ENCODE measurements around the gene RNF212B.

The RNF212B gene

DNA sequence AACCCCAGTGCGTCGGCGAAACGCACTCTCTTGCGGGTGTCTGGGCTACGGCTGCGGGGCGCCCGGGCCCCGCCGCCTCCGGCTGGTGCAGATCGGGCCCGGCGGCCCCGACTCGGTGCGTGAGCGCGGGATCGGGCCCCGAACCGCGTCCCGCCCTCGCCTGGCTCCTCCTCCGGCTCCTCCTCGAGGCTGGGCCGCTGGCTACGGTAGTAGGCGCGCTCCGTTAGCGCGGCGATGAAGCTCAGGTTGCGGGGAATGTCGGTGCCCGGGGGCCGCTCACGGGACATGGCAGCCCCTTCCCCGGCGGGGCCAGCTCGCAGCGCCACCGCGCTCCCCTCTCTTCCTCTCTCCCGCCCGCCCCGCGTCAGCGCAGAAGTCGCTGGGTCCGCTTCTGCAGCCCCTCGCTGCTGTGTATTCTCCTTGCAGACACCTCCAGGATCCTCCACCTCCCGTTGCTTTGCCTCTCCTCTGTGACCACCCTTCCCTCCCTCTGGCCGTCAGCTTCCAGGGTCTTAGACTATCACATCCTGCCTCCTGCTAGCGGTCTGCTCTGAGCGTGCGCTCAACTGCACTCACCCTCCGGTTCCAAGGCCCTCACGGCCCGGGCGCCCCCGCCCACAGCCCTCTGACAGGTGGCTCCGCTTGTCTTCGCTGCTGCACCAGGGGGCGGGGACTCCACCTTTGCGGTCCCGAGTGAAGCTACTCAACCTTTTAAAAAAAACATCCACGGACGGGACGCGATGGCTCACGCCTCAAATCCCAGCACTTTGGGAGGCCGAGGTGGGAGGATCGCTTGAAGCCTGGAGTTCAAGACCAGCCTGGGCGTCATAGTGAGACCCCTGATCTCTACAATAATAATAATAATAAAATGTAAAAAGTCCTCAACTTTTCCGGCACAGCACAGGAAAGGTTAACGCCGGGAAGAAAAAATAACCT, 64.8 kb downstream of the RNF212B start, which contains the start of gene PPP1R3E:
PPP1R3E (minus strand) TSS at position 570 of the 936 bp plus-strand sequence; CDS start at position 287, 283 bp downstream.
- H3K4me3 ChIP-seq (ENCODE audit: control insufficient read depth, low read depth, low read length) = peak within 1 kb of the TSS; percentile 75
- TF ChIP-seq, protein P1, sequence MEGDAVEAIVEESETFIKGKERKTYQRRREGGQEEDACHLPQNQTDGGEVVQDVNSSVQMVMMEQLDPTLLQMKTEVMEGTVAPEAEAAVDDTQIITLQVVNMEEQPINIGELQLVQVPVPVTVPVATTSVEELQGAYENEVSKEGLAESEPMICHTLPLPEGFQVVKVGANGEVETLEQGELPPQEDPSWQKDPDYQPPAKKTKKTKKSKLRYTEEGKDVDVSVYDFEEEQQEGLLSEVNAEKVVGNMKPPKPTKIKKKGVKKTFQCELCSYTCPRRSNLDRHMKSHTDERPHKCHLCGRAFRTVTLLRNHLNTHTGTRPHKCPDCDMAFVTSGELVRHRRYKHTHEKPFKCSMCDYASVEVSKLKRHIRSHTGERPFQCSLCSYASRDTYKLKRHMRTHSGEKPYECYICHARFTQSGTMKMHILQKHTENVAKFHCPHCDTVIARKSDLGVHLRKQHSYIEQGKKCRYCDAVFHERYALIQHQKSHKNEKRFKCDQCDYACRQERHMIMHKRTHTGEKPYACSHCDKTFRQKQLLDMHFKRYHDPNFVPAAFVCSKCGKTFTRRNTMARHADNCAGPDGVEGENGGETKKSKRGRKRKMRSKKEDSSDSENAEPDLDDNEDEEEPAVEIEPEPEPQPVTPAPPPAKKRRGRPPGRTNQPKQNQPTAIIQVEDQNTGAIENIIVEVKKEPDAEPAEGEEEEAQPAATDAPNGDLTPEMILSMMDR (IDR thresholded peaks at IDR 0.05; ENCODE audit: control insufficient read depth, insufficient read depth, low read depth, low read length, missing control alignments) = no peak
- no peak for DNase-seq (ENCODE audit: low read depth)

DNA sequence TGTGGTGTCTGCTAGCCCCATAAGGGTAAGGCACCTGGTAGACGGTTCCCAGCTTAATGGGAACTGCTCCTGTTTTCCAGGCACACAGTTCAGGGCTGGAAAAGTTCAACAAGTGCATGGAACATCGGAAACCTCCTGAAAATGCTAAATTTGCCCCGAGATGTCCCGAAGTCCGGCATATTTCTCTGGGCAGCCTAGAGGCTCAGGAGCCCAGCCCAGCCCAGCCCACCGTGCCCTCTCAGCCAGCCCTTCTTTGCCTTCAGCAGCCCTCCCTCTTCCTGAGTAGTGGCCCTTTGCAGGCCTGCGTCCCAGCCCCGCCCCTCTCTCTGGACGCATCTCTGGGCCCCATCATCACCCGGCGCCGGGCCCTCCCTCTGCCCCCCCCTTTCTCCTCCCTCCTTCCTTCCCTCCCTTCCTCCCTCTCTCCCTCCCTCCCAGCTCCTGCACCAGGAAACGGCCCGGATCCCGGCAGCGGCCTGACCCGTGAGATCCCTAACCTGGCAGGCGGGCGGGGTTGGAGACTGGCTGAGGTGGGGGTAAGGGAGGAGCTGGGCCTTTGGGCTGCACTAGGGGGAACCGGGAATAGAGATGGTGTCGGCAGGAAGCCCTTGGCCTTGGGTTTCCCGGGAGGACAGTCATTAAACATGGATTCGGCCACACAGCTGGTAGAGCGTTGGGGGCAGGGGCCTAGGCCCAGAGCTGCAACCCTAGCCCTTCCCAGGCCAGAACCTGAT, 68.8 kb downstream of the RNF212B start, which contains the start of gene BCL2L2:
BCL2L2 (plus strand) TSS at position 422 of the 734 bp plus-strand sequence. CDS start 935 bp downstream, outside the sequence.
- TF ChIP-seq, protein P1 (IDR thresholded peaks at IDR 0.05; ENCODE audit: control insufficient read depth, insufficient read depth, low read depth, low read length, missing control alignments) = no peak
- no peak for DNase-seq (ENCODE audit: low read depth)
- H3K4me3 ChIP-seq (ENCODE audit: control insufficient read depth, low read depth, low read length) = peak within 1 kb of the TSS; percentile 72

DNA sequence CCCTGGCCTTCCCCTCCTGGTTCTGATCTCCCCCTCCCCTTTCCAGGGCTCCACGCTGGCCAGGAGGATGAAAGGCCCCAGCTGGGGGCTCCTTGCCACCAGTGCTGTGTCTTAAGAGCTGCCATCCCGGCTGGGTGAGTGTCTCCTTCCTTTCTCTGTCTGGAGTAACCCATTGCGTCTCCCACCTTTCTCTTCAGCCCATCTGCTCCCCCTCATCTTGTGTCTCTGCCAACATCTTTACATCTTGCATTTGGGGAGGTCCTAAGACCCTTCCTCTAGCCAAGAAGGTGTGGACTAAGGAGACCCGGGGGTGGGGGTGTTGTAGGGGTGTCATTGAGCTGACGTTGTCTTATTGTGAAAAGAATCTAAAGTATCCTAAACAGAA, 69.4 kb downstream of the RNF212B start:
- peak overlapping the region; percentile 72 for H3K4me3 ChIP-seq (ENCODE audit: control insufficient read depth, low read depth, low read length)
- TF ChIP-seq, protein P1 (IDR thresholded peaks at IDR 0.05; ENCODE audit: control insufficient read depth, insufficient read depth, low read depth, low read length, missing control alignments) = no peak
- DNase-seq (ENCODE audit: low read depth) = no peak

DNA sequence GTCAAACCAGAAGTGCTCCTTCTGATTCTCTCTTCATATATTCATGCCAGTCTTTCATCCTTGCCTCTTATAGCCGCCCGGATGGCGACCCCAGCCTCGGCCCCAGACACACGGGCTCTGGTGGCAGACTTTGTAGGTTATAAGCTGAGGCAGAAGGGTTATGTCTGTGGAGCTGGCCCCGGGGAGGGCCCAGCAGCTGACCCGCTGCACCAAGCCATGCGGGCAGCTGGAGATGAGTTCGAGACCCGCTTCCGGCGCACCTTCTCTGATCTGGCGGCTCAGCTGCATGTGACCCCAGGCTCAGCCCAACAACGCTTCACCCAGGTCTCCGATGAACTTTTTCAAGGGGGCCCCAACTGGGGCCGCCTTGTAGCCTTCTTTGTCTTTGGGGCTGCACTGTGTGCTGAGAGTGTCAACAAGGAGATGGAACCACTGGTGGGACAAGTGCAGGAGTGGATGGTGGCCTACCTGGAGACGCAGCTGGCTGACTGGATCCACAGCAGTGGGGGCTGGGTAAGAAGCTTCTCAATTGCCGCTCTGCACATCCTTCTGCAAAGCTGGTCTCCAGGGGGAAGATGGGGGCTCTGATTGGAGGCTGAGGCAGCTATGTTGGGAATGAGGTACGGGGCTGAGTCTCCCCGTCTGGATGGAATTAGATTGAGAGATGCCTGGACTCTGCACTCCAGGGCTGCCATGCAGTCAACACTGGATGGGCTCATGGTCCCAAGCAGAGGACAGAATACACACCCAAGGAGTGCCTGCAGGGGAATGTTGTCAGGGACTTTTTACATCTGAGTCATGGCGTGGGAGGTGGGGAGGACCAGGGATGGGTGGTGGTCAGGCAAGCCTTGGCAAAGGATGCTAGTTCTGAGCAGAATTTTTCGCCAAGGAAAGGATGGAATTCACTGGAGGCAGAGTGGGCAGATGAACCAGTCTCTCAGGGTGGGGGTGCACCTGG, 70.2 kb downstream of the RNF212B start:
- TF ChIP-seq, protein P1 (IDR thresholded peaks at IDR 0.05; ENCODE audit: control insufficient read depth, insufficient read depth, low read depth, low read length, missing control alignments) = no peak
- H3K4me3 ChIP-seq (ENCODE audit: control insufficient read depth, low read depth, low read length) = peak overlapping the region; percentile 72
- no peak for DNase-seq (ENCODE audit: low read depth)

DNA sequence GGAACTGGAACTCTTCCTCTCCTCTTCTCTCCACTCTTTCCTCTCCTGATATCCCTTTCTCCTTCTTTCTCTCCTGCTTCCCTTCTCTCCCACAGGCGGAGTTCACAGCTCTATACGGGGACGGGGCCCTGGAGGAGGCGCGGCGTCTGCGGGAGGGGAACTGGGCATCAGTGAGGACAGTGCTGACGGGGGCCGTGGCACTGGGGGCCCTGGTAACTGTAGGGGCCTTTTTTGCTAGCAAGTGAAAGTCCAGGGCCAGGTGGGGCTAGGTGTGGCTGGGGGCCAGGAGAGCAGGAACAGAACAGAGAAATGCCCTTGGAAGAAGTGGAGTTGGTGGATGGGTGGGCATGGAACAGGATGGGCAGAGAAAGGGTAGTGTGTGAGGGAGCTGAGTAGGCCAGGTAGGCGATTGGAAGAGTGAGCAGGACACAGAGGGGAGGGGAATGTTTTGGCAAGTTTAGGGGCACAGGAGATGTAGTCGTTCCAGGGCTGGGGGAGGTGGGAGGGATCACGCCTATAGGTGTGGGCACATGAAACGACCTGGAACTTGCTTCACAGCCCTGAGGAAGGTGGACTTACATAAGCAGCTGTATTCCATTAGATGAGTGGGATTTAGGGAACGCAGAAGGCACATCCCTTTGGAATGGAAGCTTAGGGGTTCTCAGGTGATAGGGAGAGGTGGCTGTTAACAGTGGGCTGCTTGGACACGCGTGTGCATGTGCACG, 71.1 kb downstream of the RNF212B start:
- no peak for DNase-seq (ENCODE audit: low read depth)
- H3K4me3 ChIP-seq (ENCODE audit: control insufficient read depth, low read depth, low read length) = peak overlapping the region; percentile 72; the same call in 1 of the 2 replicates
- TF ChIP-seq, protein P1 (IDR thresholded peaks at IDR 0.05; ENCODE audit: control insufficient read depth, insufficient read depth, low read depth, low read length, missing control alignments) = no peak
